Left lung (tissue), 10 donors: Measurements from ENCODE around the gene UBE2J2. TPM values are rescaled to one million over a fixed set of nuclear protein-coding genes. Genes with fewer than 3 reads are reported as not detected.

Source experiments
- ATAC-seq: fragments of 200-7000 bp; cut with Tn5 transposase; one replicate; pipeline ENCODE4 v1.9.1; 2020; ENCODE audit warnings: moderate library complexity
- DNase-seq, 4 donors: peaks; one replicate each; pipeline ENCODE4 v3.0.0-alpha.2; 2013 to 2020
- H3K27ac ChIP-seq, 2 donors: fragments of 200-600 bp; sonication (generic) in 1 of 2; one replicate each; pipeline versions ENCODE4 v1.5.0 to v1.8.0; 2020 to 2021
- H3K27me3 ChIP-seq, 2 donors: fragments of 200-600 bp; sonication (generic) in 1 of 2; one replicate each; pipeline versions ENCODE4 v1.5.0 to v1.8.0; 2020 to 2021
- H3K36me3 ChIP-seq, 2 donors: fragments of 200-600 bp; sonication (generic) in 1 of 2; one replicate each; pipeline versions ENCODE4 v1.5.0 to v1.8.0; 2020 to 2021
- H3K4me1 ChIP-seq, 2 donors: fragments of 200-600 bp; one replicate each; pipeline ENCODE4 v1.8.0; 2021
- H3K4me3 ChIP-seq, 2 donors: fragments of 200-600 bp; sonication (generic) in 1 of 2; one replicate each; pipeline versions ENCODE4 v1.5.0 to v1.8.0; 2020 to 2021; ENCODE audit warnings: mild to moderate bottlenecking in 1 of 2
- H3K9me3 ChIP-seq, 2 donors: fragments of 200-600 bp; sonication (generic) in 1 of 2; one replicate each; pipeline versions ENCODE4 v1.5.0 to v1.8.0; 2020 to 2021
- intact Hi-C, 2 donors: fragments of 100-400 bp; cut with DNase I; formaldehyde crosslinking; loops; one replicate each; pipeline versions ENCODE4 v1.11.2 to v1.14.2; 2022
- polyA plus RNA-seq, 6 donors: library from polyadenylated mRNA; unstranded; fragments of 120-200 nt; gene quantifications; one replicate each; pipeline ENCODE4 v1.2.1, GENCODE V29; 2013; ENCODE audit not compliant: insufficient read length in 6 of 6
- total RNA-seq, 2 donors: library from RNA; stranded (reverse); fragmentation: NEBNext Ultra II Directional; extraction: Animal tissue kit (Norgen Biotek cat#: 25700); gene quantifications; one replicate each; pipeline ENCODE4 v1.2.1, GENCODE V29; 2021
- TF ChIP-seq, protein P1 (sequence below), 2 donors: fragments of 200-600 bp; sonication (generic) in 1 of 2; IDR thresholded peaks; one replicate each; pipeline versions ENCODE4 v1.5.0 to v1.8.0; 2021; ENCODE audit warnings: antibody characterized with exemption in 2 of 2
- donor health status: DM: no; HTN: yes; CAD: no.
- donor health status: DM: no; HTN: no; CAD: no.

Gene UBE2J2
- total and polyA plus RNA-seq, 8 donors, result 42.8 to 68.6 (median 52.1) TPM

DNA sequence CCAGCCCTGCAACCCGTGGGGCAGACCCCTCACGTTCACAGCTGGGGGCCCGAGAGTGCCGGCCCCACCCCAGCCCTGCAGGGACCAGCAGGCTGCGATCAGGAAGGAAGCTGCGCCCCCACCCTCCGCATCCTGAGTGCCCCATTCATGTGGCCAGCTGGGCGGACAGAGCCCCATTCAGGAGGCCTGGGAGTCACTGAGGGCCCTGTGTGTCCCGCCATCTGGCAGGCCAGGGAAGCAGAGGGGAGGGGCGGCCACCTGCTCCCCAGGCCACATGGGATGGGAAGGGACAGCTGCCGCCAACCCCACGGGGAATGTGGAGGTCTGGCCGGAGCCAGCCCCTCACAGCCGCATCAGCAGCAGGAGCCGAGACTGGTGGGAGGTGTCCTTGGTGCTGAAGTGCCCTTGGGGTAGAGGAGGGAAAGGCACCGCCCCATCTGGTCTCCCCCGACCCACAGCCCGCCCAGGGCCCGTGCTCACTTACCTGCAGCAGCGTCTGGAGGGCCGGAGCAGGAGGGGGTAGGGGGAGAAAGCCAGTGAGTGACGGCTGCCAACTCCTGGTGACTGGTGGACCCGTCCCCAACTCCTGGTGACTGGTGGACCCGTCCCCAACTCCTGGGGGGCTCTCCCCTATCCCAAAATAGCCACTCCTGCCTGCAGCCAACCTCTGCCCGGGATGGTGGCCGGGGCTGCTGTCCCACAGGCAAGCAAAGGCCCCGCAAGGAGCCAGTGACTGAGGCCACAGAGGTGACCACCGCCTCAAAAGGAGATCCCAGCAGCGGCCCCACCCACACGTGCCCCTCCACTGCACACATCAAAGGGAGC, 25.4 kb upstream of the UBE2J2 start:
- Histone ChIP-seq H3K27me3 (no peaks in the 10 kb centered on the region), H3K4me3 (no peak overlapping the region), H3K9me3 (no peaks in the 10 kb centered on the region), H3K4me1 (peaks cover 0 to 3% of the 10 kb centered on the region in 2 donors), H3K27ac (no peak overlapping the region), H3K36me3 (peaks cover 0 to 43% of the 10 kb centered on the region in 2 donors)
- ATAC-seq (peak; percentile 9), DNase-seq (no peak)
- TF ChIP-seq, protein P1, sequence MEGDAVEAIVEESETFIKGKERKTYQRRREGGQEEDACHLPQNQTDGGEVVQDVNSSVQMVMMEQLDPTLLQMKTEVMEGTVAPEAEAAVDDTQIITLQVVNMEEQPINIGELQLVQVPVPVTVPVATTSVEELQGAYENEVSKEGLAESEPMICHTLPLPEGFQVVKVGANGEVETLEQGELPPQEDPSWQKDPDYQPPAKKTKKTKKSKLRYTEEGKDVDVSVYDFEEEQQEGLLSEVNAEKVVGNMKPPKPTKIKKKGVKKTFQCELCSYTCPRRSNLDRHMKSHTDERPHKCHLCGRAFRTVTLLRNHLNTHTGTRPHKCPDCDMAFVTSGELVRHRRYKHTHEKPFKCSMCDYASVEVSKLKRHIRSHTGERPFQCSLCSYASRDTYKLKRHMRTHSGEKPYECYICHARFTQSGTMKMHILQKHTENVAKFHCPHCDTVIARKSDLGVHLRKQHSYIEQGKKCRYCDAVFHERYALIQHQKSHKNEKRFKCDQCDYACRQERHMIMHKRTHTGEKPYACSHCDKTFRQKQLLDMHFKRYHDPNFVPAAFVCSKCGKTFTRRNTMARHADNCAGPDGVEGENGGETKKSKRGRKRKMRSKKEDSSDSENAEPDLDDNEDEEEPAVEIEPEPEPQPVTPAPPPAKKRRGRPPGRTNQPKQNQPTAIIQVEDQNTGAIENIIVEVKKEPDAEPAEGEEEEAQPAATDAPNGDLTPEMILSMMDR (IDR thresholded peaks at IDR 0.05), result no peak
- intact Hi-C loops, result loop anchor here in 1 of 2 donors (10.0 kb wide), 1 partner anchor 174 kb away; no protein-coding TSS in a partner anchor

DNA sequence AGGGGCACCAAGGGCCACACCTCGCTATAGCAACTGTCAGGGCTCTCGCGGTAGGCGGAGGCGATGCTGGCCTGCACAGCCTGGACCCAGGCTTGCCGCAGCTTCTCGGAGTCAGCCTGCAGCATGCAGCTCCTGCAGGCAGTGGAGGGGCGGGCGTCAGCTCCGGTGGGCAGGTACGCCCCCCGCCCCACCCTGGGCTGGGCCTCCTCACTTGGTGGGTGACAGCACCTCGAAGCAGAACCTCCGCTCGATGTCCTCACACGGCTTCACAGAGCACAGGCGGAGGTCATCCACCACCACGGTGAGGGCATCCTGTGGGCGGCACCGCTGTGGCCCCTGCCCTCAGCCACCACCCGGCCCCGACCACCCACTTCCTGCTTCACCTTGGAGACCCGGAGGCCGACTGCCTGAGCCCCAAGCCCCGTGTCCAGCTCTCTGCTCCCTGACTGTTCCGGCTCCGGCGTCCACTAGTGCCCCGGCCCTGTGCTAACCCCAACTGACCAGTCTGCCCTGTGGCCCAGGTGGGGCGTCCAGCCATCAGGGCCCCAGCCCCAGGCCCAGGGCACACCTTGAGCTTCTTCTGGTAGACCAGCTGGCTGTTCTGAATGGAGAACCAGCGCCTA, 24.3 kb upstream of the UBE2J2 start:
- intact Hi-C loops, result loop anchor here in 1 of 2 donors (10.0 kb wide), 1 partner anchor 173 kb away; no protein-coding TSS in a partner anchor
- DNase-seq, result no peak

DNA sequence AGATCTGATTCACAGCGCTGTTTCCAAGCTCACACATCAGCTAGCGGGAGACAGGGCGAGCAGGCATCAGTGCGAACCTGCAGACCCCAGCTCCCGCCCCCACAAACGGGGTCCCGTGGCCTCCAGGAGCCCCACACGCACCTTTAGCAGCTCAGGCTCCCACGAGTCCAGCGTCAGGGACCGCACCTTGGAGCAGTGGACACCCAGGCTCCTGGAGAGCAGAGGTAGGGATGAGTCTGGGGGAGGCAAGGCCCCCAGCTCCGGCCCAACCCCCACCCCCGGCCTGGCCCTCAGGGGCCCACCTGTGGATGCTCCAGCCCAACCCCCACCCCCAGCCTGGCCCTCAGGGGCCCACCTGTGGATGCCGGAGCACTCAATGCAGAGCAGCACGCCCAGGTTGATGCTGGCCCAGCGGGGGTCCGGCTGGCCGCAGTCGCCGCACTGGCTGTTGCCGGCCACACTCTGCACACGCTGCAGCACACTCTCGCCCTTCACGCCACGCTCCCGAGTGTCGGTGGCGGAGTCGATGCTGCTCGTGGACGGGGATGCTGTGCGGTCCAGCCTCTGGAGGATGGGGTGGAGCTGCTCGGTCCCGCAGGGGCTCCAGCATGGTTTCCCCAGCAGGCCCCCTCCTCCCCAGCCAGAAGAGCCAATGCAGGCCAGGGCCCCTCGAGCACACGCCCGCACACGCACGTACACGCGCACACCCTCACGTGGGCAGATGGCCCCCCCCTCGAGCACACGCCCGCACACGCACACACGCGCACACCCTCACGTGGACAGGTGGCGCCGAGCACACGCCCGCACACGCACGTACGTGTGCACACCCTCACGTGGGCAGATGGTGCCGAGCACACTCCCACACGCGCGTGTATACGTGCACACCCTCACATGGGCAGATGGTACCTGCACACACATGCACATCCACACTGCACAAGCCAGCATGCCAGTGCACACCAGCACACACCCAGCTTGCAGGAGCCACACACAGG, 22.7 kb upstream of the UBE2J2 start:
- intact Hi-C loops, result loop anchor here in 1 of 2 donors (10.0 kb wide), 1 partner anchor 172 kb away; no protein-coding TSS in a partner anchor
- no peak for ATAC-seq
- TF ChIP-seq, protein P1 (IDR thresholded peaks at IDR 0.05), result no peak

More for the DNA sequence above, 24.3 kb upstream of the UBE2J2 start:
- TF ChIP-seq, protein P1 (IDR thresholded peaks at IDR 0.05), result no peak
- ATAC-seq, result no peak
- Histone ChIP-seq H3K4me3 (no peak overlapping the region), H3K4me1 (no peaks in the 10 kb centered on the region), H3K27me3 (no peaks in the 10 kb centered on the region), H3K27ac (no peak overlapping the region), H3K9me3 (no peaks in the 10 kb centered on the region), H3K36me3 (peaks cover 0 to 54% of the 10 kb centered on the region in 2 donors)

DNA sequence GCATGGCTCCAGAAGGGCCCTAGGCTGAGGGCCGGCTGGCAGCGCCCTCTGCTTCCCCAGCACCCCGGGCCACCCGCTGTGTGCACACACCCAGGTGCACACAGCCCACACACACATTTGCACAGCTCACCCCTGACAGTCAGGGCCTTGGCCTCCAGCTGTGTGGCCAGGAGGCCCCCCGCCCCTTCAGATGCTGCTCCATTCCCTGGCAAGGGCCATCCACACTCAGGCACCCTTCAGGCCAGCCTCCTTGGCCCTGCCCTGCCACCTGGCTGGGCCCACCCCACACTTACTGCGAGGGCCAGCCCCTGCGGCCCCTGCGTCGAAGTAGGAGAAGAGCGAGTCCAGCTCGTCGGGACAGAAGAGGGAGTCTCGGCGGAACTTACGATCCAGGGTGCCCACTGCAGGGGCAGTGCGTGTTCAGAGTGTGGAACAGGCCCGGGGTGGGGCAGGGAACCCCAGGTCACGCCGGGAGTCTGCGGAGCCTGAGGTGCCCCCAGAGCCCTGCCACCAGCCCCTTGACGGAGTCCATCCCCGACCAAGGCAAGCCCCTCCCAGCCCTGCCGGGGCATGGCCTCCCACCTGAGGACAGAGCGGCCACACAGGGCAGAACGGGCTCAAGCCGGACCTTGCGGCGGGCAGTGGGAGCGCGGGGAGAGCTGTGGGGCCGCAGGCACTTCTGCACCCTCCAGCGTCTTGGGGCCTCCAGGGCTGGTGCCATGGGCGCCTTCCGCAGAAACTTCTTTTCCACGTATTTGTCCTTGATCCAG, 21.7 kb upstream of the UBE2J2 start:
- H3K27me3 ChIP-seq, result no peaks in the 10 kb centered on the region
- no peak for ATAC-seq
- DNase-seq, result no peak
- no peak overlapping the region for H3K27ac ChIP-seq
- no peaks in the 10 kb centered on the region for H3K9me3 ChIP-seq
- H3K4me1 ChIP-seq, result no peaks in the 10 kb centered on the region
- intact Hi-C loops, result loop anchor here in 1 of 2 donors (10.0 kb wide), 1 partner anchor 171 kb away; no protein-coding TSS in a partner anchor
- TF ChIP-seq, protein P1 (IDR thresholded peaks at IDR 0.05), result no peak
- H3K36me3 ChIP-seq, result peaks cover 0 to 57% of the 10 kb centered on the region in 2 donors
- H3K4me3 ChIP-seq, result no peak overlapping the region

More for the DNA sequence above, 22.7 kb upstream of the UBE2J2 start:
- no peaks in the 10 kb centered on the region for H3K9me3 ChIP-seq
- DNase-seq, result no peak
- H3K36me3 ChIP-seq, result peaks cover 0 to 57% of the 10 kb centered on the region in 2 donors
- no peaks in the 10 kb centered on the region for H3K27me3 ChIP-seq
- H3K4me1 ChIP-seq, result no peaks in the 10 kb centered on the region
- H3K4me3 ChIP-seq, result no peak overlapping the region
- no peak overlapping the region for H3K27ac ChIP-seq
